ENCODE data around the gene MAP1S. TPM values are rescaled to one million over a fixed set of nuclear protein-coding genes. Genes with fewer than 3 reads are reported as not detected.

The MAP1S gene
- total RNA-seq, 1 experiment from 2014 or later: 47.1 TPM

- no TSS peak for BruUV-seq (replicated peaks)
- Mint-ChIP-seq H3K4me3 (ENCODE audit: unreplicated experiment) (no peak overlapping the region), H3K9me3 (ENCODE audit: unreplicated experiment) (peaks cover 6% of the 10 kb centered on the region), H3K36me3 (ENCODE audit: insufficient read depth, unreplicated experiment) (no peaks in the 10 kb centered on the region), H3K27me3 (ENCODE audit: insufficient read depth, unreplicated experiment) (peaks cover 58% of the 10 kb centered on the region), H3K4me1 (ENCODE audit: insufficient read depth, unreplicated experiment) (peaks cover 5% of the 10 kb centered on the region), H3K27ac (ENCODE audit: low read depth, unreplicated experiment) (no peak overlapping the region)
- POLR2A ChIA-PET: no interaction called here
- intact Hi-C loops (cut with micrococcal nuclease): no loop called here
- no peak for DNase-seq (ENCODE audit: unreplicated experiment)
- TF ChIP-seq CTCF (IDR thresholded peaks at IDR 0.05; ENCODE audit: unreplicated experiment): no peak
- CTCF ChIA-PET: no interaction called here
These were observed 43.0 kb upstream of the MAP1S start for GRCh38 chr19:17676295-17676694.

DNA sequence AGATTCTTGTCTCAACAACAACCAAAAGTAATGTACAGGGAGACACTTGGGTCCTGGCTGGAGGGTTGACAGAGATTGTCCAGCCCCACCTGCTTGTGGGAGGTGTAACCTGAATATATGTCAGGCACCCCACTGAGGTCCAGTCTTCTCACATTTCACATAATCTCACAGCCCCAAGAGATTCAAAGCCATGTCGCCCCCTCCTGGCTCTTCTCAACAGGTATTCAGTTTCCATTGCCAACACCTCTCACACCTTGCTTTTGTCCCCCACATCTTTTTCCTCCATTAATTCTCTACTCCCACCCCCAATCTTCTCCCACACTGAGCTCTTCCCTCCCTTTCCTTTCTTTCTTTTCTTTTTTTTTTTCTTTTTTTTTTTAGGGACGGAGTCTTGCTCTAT, 42.3 kb upstream of the MAP1S start:
- peak; percentile 56 for DNase-seq (ENCODE audit: unreplicated experiment)
- POLR2A ChIA-PET: no interaction called here
- Mint-ChIP-seq H3K36me3 (ENCODE audit: insufficient read depth, unreplicated experiment) (no peaks in the 10 kb centered on the region), H3K27me3 (ENCODE audit: insufficient read depth, unreplicated experiment) (peaks cover 61% of the 10 kb centered on the region), H3K4me1 (ENCODE audit: insufficient read depth, unreplicated experiment) (peaks cover 5% of the 10 kb centered on the region), H3K27ac (ENCODE audit: low read depth, unreplicated experiment) (no peak overlapping the region), H3K9me3 (ENCODE audit: unreplicated experiment) (peaks cover 2% of the 10 kb centered on the region), H3K4me3 (ENCODE audit: unreplicated experiment) (no peak overlapping the region)
- intact Hi-C loops (cut with micrococcal nuclease): no loop called here
- TF ChIP-seq CTCF (IDR thresholded peaks at IDR 0.05; ENCODE audit: unreplicated experiment): no peak
- CTCF ChIA-PET: interaction anchor here (0.6 kb wide), 1 partner anchor 24 kb away, joined by 4 read pairs; no protein-coding TSS in a partner anchor
- no TSS peak for BruUV-seq (replicated peaks)

DNA sequence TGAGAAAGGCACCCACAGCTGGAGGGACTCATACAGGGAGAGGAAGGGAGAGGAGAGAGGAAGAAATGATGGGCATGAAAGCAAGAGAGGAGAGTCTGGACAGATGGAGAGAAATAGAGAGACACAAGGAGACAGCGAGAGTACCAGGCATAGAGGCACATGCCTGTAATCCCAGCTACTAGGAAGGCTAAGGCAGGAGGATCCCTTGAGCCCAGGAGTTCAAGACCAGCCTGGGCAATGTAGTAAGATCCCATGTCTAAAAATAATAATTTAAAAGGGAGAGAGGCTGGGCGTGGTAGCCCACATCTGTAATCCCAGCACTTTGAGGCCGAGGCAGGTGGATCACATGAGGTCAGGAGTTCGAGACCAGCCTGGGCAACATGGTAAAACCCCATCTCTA, 40.4 kb upstream of the MAP1S start:
- intact Hi-C loops (cut with micrococcal nuclease): no loop called here
- DNase-seq (ENCODE audit: unreplicated experiment): no peak
- no peak overlapping the region for H3K27ac Mint-ChIP-seq (ENCODE audit: low read depth, unreplicated experiment)
- no peaks in the 10 kb centered on the region for H3K36me3 Mint-ChIP-seq (ENCODE audit: insufficient read depth, unreplicated experiment)
- no peak for TF ChIP-seq CTCF (IDR thresholded peaks at IDR 0.05; ENCODE audit: unreplicated experiment)
- H3K4me3 Mint-ChIP-seq (ENCODE audit: unreplicated experiment): no peak overlapping the region
- BruUV-seq (replicated peaks): no TSS peak
- CTCF ChIA-PET: interaction anchor here (0.6 to 0.7 kb wide), 2 partner anchors 22 to 66 kb away, joined by 3 read pairs; no protein-coding TSS in a partner anchor
- peaks cover 5% of the 10 kb centered on the region for H3K4me1 Mint-ChIP-seq (ENCODE audit: insufficient read depth, unreplicated experiment)
- POLR2A ChIA-PET: interaction anchor here (0.7 kb wide), 1 partner anchor 99 kb away, joined by 3 read pairs; no protein-coding TSS in a partner anchor
- H3K9me3 Mint-ChIP-seq (ENCODE audit: unreplicated experiment): no peaks in the 10 kb centered on the region
- peaks cover 58% of the 10 kb centered on the region for H3K27me3 Mint-ChIP-seq (ENCODE audit: insufficient read depth, unreplicated experiment)

DNA sequence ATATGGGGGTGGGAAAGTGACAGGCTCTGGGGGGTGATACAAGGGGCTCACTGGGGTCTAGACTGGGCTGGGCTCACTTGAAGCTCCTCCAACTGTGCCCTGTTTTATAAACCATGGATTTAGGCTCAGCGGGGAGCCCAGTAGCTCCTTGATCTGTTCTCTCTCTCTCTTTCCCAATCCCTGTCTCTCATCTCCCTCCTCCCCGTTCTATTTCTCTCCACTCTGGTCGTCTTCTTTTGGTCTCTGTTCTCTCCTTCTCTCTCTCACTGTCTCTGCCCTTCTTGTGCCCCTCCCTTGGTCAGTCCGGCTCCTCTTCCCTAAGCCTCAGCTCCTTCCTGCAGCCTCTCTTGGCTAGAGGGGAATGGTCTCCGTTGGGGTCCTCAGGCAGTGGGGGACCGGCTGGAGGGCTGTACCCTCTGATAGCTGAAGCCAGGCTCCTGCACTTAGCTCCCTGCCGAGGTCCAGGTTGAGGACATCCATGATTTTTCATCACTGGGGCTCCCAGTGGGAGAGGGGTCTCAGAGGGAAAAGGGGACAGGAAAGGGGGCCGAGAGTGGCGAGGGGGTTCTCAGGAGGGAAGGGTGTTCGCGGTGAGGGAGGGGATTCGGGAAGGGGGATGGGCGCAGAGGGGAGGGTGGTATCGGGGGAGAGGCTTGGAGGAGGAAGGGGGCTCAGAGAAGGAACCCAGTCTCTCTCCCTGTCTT, 39.6 kb upstream of the MAP1S start:
- ChIA-PET POLR2A (no interaction called here), CTCF (interaction anchor here (0.6 to 0.7 kb wide), 3 partner anchors 21 to 788 kb away, joined by 3 to 4 read pairs (median 3); no protein-coding TSS in a partner anchor)
- no peaks in the 10 kb centered on the region for H3K36me3 Mint-ChIP-seq (ENCODE audit: insufficient read depth, unreplicated experiment)
- TF ChIP-seq CTCF (IDR thresholded peaks at IDR 0.05; ENCODE audit: unreplicated experiment): no peak
- no peak for DNase-seq (ENCODE audit: unreplicated experiment)
- no TSS peak for BruUV-seq (replicated peaks)
- peaks cover 50% of the 10 kb centered on the region for H3K27me3 Mint-ChIP-seq (ENCODE audit: insufficient read depth, unreplicated experiment)
- no peaks in the 10 kb centered on the region for H3K4me1 Mint-ChIP-seq (ENCODE audit: insufficient read depth, unreplicated experiment)
- H3K27ac Mint-ChIP-seq (ENCODE audit: low read depth, unreplicated experiment): no peak overlapping the region
- H3K4me3 Mint-ChIP-seq (ENCODE audit: unreplicated experiment): no peak overlapping the region
- intact Hi-C loops (cut with micrococcal nuclease): no loop called here
- no peaks in the 10 kb centered on the region for H3K9me3 Mint-ChIP-seq (ENCODE audit: unreplicated experiment)

Measured in MCF 10A (cell line).